H1 (cell line): ENCODE results near the gene EMP2.

ENCODE experiments used
- ASH2L ChIP-seq: fragments of 200-600, 300-600 bp; sonication (generic); IDR thresholded peaks from one replicate; pipeline ENCODE4 v1.7.1; 2017; ENCODE audit warnings: low read length
- CBX5 ChIP-seq: fragments of 300-800, 300-1000 bp; sonication (generic); IDR thresholded peaks from 2 replicates; pipeline ENCODE4 v1.7.1; 2016; ENCODE audit warnings: antibody characterized with exemption, low read length, low read depth
- EZH2 ChIP-seq: fragments of 200-600 bp; sonication (generic); IDR thresholded peaks from 2 replicates; pipeline ENCODE4 v1.7.1; 2012; ENCODE audit warnings: low read depth, mild to moderate bottlenecking, moderate library complexity, low read length, inconsistent platforms; ENCODE audit not compliant: severe bottlenecking
- GABPA ChIP-seq: IDR thresholded peaks from 2 replicates; pipeline ENCODE4 v1.6.1; 2011; ENCODE audit warnings: mild to moderate bottlenecking, low read length, moderate library complexity, borderline replicate concordance; ENCODE audit not compliant: insufficient read depth
- JUND ChIP-seq: IDR thresholded peaks from 2 replicates; pipeline ENCODE4 v1.6.1; 2011; ENCODE audit warnings: mild to moderate bottlenecking, improper control_type of control experiment, low read length
- KDM5A ChIP-seq: fragments of 200-600 bp; IDR thresholded peaks from 2 replicates; pipeline ENCODE4 v1.7.1; 2012; ENCODE audit warnings: mild to moderate bottlenecking, low read length, inconsistent platforms, mixed read lengths
- POLR2A ChIP-seq, 2 experiments: IDR thresholded peaks; 1 replicate in 1 of 2; 2 replicates in 1 of 2; pipeline ENCODE4 v1.6.1; 2011; ENCODE audit warnings: low read depth in 2 of 2, low read length in 2 of 2, mild to moderate bottlenecking in 2 of 2; ENCODE audit errors: control extremely low read depth in 1 of 2
- TAF1 ChIP-seq: IDR thresholded peaks from 2 replicates; pipeline ENCODE4 v1.6.1; 2011; ENCODE audit warnings: mild to moderate bottlenecking, low read depth, low read length
- TF ChIP-seq, protein P1 (sequence below): IDR thresholded peaks from 2 replicates; pipeline ENCODE4 v1.6.1; 2012; ENCODE audit warnings: low read length, inconsistent platforms
- TF ChIP-seq, protein P2 (sequence below): IDR thresholded peaks from 2 replicates; pipeline ENCODE4 v1.6.1; 2011; ENCODE audit warnings: low read length, improper control_type of control experiment

DNA sequence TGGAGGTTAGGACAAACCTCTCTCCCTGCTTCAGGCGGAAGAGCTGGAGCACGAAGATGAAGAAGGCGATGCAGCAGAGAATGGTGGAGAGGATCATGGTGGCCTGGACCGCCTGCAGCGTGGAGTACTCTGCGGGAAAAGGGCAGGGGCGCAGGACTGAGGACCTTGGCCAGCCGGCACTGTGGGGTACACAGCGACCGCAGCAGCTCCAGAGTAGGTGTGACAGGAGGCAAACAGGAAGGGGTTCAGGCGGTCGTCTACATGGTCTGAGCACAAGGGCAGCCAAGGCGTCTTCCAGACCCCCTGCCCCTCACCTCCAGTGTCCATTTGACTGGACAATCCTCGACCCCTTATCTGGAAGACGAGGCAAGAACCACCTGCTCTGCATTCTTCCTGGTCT, 42.5 kb downstream of the EMP2 start:
- TF ChIP-seq TAF1 (no peak), POLR2A (IDR thresholded peaks at IDR 0.05; ENCODE audit: control extremely low read depth in 1 of 2, low read depth in 2 of 2, low read length in 2 of 2) (no peak), KDM5A (no peak), GABPA (no peak), CBX5 (no peak), EZH2 (no peak), ASH2L (no peak), JUND (no peak)
- TF ChIP-seq, protein P1, sequence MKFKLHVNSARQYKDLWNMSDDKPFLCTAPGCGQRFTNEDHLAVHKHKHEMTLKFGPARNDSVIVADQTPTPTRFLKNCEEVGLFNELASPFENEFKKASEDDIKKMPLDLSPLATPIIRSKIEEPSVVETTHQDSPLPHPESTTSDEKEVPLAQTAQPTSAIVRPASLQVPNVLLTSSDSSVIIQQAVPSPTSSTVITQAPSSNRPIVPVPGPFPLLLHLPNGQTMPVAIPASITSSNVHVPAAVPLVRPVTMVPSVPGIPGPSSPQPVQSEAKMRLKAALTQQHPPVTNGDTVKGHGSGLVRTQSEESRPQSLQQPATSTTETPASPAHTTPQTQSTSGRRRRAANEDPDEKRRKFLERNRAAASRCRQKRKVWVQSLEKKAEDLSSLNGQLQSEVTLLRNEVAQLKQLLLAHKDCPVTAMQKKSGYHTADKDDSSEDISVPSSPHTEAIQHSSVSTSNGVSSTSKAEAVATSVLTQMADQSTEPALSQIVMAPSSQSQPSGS: no peak
- TF ChIP-seq, protein P2, sequence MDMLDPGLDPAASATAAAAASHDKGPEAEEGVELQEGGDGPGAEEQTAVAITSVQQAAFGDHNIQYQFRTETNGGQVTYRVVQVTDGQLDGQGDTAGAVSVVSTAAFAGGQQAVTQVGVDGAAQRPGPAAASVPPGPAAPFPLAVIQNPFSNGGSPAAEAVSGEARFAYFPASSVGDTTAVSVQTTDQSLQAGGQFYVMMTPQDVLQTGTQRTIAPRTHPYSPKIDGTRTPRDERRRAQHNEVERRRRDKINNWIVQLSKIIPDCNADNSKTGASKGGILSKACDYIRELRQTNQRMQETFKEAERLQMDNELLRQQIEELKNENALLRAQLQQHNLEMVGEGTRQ: no peak
